Measurements from ENCODE around the gene PRR35.

The PRR35 gene

GRCh38 chr16:564690-565418 lies 4.7 kb downstream of the PRR35 start:
- no peak for DNase-seq (ENCODE audit: low spot score)

GRCh38 chr16:565419-566330 lies 5.5 kb downstream of the PRR35 start:
- DNase-seq (ENCODE audit: low spot score) = no peak

- DNase-seq (ENCODE audit: low spot score) = peak; percentile 82
Observed at GRCh38 chr16:566475-567372, 6.5 kb downstream of the PRR35 start, which contains the start of gene NHLRC4. NHLRC4 (plus strand) TSS chr16:567005; CDS start chr16:568048, 1,043 bp downstream.

DNA sequence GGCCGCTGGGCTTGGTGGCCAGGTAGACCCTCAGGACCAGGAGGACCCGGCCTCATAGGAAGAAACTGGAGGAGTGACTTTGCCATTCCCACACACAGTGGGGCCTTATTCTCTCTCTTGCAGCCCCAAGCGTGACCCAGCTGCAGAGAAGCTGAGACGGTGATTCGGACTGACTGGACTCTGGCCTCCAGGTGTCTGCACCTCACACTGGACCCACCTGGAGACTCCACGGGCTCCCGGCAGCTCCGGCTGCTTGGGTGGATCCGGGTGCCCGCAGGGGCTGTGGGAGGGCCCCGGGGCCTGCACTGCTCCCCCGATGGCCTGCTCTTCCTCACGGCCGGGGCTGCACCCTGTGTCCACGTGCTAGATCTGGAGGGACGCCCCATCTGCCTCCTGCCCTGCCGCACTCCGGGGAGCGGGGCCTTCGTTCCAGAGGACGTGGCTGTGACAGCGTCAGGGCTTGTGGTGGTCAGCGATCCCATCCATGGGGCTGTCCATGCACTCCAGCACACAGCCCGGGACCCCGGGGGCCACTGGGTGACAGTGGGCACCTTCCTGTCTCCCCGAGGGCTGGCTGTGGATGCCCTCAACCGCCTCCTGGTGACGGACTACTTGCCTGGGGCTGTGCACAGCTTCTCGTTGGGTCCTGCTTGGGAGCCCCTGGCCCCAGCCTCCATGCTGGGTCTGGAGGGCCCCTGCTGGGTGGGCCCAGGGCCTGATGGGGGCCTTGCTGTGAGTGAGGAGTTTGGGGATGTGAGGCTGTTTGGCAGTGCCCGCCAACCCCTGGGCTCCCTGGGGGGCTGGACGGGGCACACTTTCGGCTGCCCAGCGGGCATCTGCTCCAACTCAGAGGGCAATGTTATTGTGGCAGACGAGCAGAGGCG lies 7.4 kb downstream of the PRR35 start:
- no peak for DNase-seq (ENCODE audit: low spot score)

- DNase-seq (ENCODE audit: low spot score) = no peak
Observed at GRCh38 chr16:568401-569258, 8.4 kb downstream of the PRR35 start.

DNA sequence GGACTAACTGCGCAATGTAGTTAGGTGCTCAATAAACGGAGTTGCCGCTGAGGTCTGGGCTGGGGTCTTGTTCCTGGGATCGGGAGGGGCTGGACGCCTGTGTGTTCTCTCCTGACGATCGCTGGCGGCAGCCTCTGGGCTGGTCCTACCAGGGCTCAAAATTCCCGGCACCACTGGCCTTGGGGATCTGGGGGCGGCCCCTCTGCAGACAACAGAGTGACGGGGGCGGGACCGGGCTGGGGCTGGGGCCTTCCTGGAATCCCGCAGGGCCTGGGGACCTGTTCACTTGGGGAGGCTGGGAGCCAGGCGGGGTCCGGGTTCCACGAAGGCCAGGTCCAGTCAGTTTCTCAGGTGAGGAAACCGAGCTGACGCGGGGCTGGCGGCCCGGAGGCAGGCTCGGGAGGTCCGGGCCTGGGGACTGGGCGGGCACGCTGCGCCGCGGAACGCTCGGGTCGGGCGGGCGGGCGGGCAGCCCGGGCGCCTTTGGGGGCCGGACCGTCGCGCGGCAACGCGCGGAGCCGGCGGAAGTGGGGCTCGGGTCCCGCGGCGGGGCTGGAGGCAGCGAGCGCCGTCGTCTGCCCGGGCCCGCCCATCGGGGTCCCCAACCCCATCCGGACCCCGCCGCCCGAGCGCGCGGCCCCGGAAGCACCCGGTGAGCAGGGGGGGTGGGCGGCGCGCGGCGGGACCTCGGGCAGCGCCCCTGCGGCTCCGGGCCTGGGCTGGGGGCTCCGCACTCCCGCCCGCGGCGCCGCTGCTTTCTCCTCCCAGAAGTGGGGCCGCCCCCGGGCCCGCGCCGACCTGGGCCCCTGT lies 9.5 kb downstream of the PRR35 start, which contains the start of gene PIGQ:
TSS of gene PIGQ (plus strand) at position 524 of the 810 bp plus-strand sequence. CDS start 4,107 bp downstream, outside the sequence.
- DNase-seq (ENCODE audit: low spot score) = peak; percentile 81

DNA sequence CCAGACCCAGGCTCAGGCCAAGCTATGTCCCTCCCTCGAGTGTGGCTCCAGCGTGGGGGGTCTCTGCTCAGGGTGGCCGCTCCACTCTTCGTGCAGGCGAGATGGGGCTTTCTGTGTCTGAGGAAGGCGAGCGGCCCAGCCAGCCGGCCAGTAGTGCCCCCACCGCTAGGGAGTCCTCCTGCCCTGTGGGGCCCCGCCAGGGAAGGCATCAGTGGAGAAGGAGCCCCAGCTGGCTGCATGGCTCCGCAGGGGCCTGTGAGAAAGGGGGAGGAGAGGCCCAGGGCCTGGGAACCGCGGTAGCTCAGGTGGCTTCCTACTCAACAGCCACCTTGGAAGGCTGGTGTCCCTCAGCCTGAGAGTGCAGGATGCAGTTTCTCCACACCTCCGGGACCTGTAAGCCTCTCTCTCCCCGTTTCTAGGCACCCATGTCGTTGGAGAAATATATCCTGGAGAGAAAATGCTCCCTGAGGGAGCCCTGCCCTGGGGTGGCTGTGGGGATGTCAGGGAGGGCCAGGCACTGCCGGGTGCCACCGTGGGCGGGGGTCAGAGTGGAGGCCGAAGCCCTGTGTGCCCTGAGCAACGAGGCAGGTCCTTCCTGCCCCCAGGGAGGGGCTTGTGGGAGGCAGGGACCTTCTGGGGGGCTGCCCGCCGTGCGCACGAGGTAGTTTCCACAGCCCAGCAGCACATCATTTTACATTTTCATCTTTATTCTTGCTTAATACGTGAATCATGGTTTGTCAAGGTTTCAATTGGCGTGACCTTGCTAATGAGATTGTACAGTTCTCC lies 12.9 kb downstream of the PRR35 start:
- DNase-seq (ENCODE audit: low spot score) = no peak

DNA sequence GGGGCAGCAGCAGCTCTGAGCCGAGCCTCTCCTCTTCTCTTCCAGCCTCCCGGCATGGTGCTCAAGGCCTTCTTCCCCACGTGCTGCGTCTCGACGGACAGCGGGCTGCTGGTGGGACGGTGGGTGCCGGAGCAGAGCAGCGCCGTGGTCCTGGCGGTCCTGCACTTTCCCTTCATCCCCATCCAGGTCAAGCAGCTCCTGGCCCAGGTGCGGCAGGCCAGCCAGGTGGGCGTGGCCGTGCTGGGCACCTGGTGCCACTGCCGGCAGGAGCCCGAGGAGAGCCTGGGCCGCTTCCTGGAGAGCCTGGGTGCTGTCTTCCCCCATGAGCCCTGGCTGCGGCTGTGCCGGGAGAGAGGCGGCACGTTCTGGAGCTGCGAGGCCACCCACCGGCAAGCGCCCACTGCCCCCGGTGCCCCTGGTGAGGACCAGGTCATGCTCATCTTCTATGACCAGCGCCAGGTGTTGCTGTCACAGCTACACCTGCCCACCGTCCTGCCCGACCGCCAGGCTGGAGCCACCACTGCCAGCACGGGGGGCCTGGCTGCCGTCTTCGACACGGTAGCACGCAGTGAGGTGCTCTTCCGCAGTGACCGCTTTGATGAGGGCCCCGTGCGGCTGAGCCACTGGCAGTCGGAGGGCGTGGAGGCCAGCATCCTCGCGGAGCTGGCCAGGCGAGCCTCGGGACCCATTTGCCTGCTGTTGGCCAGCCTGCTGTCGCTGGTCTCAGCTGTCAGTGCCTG lies 14.0 kb downstream of the PRR35 start:
- DNase-seq (ENCODE audit: low spot score) = no peak

DNA sequence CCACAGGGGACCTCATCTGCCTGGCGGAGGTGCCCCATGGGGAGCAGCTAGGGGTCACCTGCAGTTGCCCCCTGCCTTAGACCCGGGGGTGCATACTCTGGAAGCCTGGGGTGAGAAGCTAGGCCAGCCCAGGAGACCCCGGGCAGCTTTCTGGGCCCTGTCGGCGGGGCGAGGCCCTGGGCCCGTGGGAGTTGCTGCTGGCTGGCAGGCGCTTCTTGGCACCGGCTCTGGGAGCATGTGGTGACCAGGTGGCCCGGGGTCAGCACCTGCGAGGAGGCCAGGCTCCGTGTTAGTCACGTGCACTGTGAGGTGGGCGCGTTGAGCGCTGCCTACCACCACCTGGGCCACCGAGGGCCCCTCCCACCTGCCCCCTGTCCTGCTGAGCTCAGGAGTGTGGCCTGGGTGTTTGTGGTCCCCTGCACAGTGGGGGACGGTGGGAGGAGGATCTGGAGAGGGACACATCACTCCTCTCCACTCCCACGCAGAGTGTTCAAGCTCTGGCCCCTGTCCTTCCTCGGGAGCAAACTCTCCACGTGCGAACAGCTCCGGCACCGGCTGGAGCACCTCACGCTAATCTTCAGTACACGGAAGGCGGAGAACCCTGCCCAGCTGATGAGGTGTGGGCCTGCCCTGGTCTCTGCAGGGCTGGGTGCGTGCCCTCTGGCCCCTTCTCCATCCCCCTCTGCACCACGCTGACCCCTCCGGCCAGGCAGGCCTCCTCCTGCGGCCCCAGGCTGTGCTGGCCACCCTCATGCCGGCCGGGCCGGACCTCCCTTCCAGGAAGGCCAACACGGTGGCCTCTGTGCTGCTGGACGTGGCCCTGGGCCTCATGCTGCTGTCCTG lies 15.4 kb downstream of the PRR35 start:
- no peak for DNase-seq (ENCODE audit: low spot score)

DNA sequence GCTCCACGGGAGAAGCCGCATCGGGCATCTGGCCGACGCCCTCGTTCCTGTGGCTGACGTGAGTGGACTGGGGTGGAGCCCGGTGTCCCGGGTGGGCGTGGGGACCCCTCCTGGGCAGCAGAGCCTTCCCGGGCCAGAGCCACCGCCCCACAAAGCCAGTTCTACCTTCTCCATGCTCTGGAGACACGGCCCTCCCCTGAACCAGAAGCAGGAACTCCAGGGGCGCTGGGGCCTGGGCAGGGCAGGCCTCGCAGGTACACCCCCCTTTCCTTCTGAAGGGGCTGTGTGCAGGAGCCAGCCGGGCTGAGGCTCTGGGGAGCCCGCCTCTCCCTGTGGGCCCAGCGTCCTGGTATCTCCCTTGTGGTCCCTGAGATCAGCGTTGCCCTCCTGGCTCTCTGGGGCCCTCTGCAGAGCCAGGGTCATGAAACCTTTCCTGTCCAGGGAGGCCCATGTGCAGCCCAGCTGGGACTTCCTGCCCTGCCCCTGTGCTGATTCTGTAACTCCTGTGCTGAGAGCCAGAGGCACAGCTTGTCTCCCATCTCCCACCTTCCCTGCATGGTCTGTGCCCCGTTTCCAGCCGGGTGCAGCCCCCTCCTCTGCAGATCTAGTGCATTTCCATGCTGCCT lies 16.1 kb downstream of the PRR35 start:
- no peak for DNase-seq (ENCODE audit: low spot score)

GRCh38 chr16:576823-577201 lies 16.6 kb downstream of the PRR35 start:
- no peak for DNase-seq (ENCODE audit: low spot score)

DNA sequence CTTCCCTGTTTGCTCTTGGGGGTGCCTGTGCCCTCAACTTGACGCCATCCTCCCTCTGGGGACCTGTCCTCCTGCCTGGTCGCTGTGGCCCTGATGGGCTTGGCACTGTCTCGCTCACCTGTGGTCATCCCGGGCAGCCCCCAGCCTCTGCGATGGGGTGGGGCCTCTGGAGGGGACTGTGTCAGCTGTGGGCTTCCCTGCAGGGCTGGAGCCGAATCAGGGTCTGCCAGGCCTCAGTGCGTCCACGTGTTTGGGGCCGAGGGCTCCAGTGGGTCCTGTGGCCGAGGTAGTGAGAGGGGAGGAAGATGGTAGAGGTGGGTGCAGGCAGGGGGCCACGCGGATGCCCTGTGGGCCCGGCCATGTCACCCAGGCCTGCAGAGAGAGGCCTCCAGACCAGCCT lies 17.6 kb downstream of the PRR35 start:
- no peak for DNase-seq (ENCODE audit: low spot score)

GRCh38 chr16:578232-578869 lies 18.2 kb downstream of the PRR35 start:
- DNase-seq (ENCODE audit: low spot score) = no peak

- peak; percentile 65 for DNase-seq (ENCODE audit: low spot score)
Observed at GRCh38 chr16:578870-579405, 18.7 kb downstream of the PRR35 start.

Measured in germinal center (tissue), 1 donor.